Activated CD8-positive, alpha-beta memory T cell treated with anti-CD3 and anti-CD28 coated beads, Interleukin-2, amount 50 U/mL, for 4 hours (primary cell): ENCODE data around the gene TOP2A.

Source experiments
- DNase-seq: peaks from one replicate; pipeline ENCODE4 v3.0.0-alpha.2; 2020

The TOP2A gene

GRCh38 chr17:40345161-40345993 is 72.3 kb downstream of the TOP2A start:
- no peak for DNase-seq

DNA sequence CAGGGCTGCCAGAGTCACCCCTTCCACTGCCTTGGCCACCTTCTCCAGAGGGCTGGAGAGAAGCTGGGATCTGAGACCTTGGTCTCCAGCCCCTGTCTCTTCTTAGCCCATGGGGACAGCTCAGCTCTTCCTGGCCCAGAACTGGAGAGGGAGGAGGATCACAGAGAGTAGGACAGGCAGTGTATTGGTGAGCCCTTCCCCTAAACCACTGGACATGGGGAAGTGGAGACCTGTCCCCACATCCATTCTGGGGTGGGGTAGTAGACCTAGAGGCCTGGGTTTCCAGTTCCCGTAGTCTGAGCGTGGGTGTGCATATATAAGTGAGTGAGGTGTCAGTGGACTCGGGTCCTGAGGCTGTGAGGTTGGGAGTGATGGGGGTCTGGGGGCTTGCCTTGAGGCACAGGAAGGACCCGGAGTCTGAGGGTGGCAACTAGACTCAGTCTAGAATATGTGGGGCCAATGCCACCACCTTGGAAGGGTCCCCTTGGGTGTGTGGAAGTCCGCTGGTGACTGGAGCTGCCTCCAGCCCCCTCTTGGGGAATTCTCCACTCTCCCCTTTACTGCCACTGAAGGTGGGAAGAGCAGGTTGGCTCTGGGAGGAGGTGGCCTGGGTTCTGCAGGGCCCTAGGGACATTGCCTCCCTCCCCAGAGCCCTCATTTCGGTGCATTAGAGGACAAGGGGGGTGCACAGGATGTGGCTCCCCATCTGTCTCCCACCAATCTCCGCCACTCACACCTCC is 73.1 kb downstream of the TOP2A start:
- DNase-seq, result no peak

DNA sequence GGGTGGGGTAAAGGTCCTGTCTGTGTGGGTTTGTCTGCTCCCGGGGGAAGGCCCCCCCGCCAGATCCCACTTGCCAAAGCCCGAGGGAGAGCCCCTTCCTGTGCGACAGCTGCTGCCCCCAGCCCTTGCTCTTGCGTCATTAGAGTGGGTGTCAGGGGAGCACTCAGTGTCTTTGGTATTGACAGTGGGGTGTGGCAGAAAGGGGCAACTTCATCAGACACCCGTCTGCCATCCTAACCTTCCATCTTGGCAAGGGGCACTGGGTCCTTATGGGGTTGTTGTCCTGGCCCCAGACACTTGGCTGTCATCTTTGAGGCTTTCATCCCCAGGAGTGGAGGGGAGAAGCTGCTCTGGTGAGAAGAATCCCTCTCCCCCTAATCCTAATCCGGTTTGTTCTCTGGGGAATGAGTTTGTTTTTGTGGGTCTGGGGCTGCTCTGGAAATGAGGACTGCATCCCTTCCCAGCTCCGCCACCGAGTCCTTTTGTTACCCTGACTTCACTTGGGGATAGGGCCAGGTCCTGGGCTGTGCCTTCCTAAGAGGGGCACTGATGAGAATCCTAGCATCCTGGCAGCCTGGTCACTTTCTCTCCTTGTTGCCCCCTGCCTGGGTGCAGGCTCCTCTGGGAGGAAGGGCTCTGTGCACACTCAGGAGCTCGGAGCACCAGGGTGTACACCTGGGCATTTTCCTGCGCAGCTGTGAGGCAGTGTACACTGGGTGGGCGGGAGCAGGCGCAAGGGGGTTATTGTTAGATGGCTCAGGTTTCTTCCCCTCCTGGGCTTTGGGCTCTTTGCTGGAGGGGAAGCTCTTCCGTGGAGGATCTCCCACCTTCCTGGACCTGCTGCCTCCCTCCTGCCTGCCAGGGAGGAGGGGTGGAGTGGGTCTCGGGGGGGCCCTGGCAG is 74.2 kb downstream of the TOP2A start:
- no peak for DNase-seq

DNA sequence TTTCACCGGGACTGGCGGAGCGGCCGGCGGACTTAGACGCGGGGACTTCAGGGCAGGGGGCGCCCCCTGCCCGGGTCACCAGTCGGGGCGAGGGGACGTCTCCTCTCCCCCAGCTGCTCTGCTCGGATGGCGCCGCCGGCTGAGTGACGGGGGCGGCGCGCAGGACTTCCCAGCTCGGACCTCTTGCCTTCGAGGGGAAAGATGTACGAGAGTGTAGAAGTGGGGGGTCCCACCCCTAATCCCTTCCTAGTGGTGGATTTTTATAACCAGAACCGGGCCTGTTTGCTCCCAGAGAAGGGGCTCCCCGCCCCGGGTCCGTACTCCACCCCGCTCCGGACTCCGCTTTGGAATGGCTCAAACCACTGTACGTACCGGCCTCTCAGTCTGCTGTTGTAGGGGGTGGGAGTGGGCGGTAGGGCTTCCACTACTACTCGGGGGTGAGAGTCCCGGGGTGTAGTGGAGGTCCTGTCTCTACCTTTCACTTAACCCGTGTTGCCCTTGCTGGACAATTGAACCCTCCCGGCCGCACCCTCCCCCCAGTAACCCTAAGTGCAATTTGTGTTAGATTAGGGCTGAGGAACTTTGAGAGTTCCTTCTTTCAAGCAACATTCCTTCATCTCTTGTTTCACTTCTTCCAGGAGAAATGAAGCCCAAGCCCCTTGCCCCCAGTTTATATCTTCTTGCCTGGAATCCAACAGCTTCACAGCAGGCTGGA is 75.0 kb downstream of the TOP2A start:
- DNase-seq, result no peak

DNA sequence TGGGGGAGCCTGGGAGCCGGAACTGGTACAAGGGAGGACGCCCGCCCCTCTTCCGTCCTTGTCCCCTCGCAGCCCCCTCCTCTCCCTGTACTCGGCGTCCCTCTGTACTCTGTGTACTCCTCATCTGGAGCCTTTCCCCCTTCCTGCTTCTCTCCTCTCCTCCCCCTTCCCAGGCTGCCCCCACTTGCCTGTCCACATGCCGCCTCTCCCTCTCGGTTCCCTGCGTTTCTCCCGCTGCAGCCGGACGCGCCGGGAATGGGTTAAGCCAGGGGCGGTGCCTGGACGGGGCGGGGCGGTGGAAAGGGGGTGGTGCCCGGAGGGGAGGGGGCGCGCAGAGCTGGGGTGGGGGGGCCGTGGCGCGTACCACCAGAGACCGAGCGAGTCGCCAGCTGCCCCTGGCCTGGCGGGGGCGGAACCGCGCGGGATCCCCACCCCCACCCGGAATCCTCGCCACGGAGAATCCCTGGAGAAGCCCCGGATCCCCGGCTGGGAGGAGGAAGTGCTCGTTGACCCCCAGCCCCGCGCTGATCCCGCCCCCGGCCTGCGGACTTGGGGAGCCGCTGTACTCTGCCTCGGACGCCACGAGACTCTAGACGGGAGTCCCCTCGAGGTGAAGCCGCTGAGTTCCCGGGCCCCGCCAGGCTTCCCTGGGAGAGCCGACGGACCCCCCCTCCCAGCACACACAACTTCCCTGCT is 75.7 kb downstream of the TOP2A start:
- no peak for DNase-seq

DNA sequence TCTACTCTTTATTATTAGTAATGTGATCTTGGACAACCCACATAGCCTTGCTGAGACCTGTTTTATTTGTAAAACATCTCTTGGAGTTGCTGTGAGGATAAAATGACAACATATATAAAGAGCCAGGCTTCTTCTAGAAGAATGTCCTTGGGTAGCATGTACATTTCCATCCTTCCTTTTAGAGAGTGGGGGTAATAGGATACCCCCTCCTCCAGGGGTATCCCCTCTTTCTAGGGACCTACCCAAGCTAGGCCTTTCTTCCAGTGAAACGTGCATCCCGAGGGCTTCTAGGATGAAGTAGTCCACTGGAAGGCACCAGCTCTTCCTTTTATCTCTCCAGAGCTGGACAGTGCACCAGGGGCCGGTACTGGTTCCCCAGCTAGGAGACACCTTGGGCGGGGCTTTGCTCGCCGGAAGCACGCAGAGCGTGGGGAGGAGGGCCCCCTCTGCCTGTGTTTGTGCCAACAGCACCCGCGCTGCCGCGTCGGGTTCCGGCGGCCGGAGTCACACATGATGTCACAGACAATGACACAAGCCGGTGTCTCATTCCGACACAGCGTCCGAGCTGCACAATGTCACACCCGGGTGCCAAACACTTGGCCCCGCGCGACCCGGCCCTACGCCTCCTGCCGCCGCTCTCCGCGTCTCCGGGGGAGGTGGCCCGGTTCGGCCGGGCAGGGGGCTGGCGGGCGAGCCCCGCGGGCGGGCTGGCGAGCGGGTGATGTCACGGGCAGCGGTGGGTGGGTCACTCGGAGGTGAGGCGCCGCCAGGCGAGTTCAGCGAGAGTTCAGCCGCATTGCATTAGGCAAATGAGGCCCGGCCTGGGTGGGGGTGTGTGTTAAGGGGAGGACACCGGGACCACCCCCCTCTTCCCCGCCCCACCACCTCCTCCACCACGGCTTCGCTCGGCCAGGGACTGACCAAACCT is 76.6 kb downstream of the TOP2A start:
- peak; percentile 86 for DNase-seq

DNA sequence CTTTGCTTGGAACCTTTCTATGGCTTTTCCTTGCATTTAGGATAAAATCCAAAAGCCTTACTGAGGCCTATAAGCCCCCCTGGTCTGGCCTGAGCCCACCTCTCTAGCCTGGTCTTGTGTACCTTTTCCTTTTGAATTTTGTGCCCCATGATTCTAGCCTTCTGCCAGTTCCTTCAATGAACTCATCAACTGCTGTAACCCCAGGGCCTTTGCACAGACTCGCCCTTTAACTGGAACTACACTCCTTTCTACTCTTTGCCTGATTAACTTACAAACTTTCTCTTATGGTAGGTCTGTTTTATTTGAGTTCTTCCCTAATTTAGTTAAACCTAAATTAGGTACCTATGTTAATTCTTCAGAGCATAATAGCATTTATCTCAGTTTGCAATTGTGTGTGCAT is 77.4 kb downstream of the TOP2A start:
- DNase-seq, result no peak

- no peak for DNase-seq
Measured at GRCh38 chr17:40338941-40339649, 78.6 kb downstream of the TOP2A start.
